HEK293T (cell line): Measurements from ENCODE around the gene JAK1.

Experiments used
- BHLHE40 ChIP-seq: fragments of 450-650 bp; IDR thresholded peaks from 2 replicates; pipeline ENCODE4 v1.6.1; 2016; ENCODE audit warnings: mild to moderate bottlenecking, moderate library complexity, borderline replicate concordance
- CTBP1 ChIP-seq: fragments of 450-650 bp; IDR thresholded peaks from 2 replicates; pipeline ENCODE4 v1.6.1; 2016; ENCODE audit warnings: borderline replicate concordance
- ELF4 ChIP-seq: fragments of 450-650 bp; IDR thresholded peaks from 2 replicates; pipeline ENCODE4 v1.6.1; 2017; ENCODE audit warnings: antibody characterized with exemption
- L3MBTL2 ChIP-seq: fragments of 450-650 bp; conservative IDR thresholded peaks from 2 replicates; pipeline ENCODE4 v1.6.1; 2016; ENCODE audit warnings: mild to moderate bottlenecking
- LEF1 ChIP-seq: fragments of 450-650 bp; IDR thresholded peaks from 2 replicates; pipeline ENCODE4 v1.6.1; 2017; ENCODE audit warnings: mild to moderate bottlenecking, borderline replicate concordance
- NFRKB ChIP-seq: fragments of 450-650 bp; IDR thresholded peaks from 2 replicates; pipeline ENCODE4 v1.6.1; 2016; ENCODE audit warnings: mild to moderate bottlenecking, moderate library complexity
- SP1 ChIP-seq: fragments of 450-650 bp; IDR thresholded peaks from 2 replicates; pipeline ENCODE4 v1.6.1; 2017

- TF ChIP-seq CTBP1 (no peak), SP1 (no peak), ELF4 (no peak), NFRKB (no peak), BHLHE40 (no peak), LEF1 (no peak; the same call in 1 of the 2 replicates), L3MBTL2 (peak; percentile 93)
Observed at GRCh38 chr1:65002508-65003315, 36.4 kb upstream of the JAK1 start.
